Liver (tissue), 3 donors: ENCODE data around the gene CRACR2A.

Experiments used
- CTCF ChIP-seq: fragments of 150-350 bp; IDR thresholded peaks from 2 replicates; pipeline ENCODE4 v1.5.1; 2017; ENCODE audit warnings: improper control_type of control experiment, low read depth, low read length; ENCODE audit not compliant: missing input control
- EGR1 ChIP-seq, 2 donors: IDR thresholded peaks; 2 replicates each; pipeline ENCODE4 v1.6.1; 2016 to 2018; ENCODE audit warnings: antibody characterized with exemption in 2 of 2, low read depth in 2 of 2
- HNF4A ChIP-seq, 2 donors: conservative IDR thresholded peaks; 2 replicates each; pipeline ENCODE4 v1.6.1; 2016; ENCODE audit warnings: antibody characterized with exemption in 2 of 2, mild to moderate bottlenecking in 2 of 2
- HNF4G ChIP-seq: IDR thresholded peaks from 2 replicates; pipeline ENCODE4 v1.6.1; 2016; ENCODE audit warnings: antibody characterized with exemption
- JUND ChIP-seq, 2 donors: IDR thresholded peaks; 2 replicates each; pipeline ENCODE4 v1.6.1; 2016; ENCODE audit warnings: antibody characterized with exemption in 2 of 2
- MAX ChIP-seq: IDR thresholded peaks from 2 replicates; pipeline ENCODE4 v1.6.1; 2016; ENCODE audit warnings: antibody characterized with exemption
- NR2F2 ChIP-seq: IDR thresholded peaks from 2 replicates; pipeline ENCODE4 v1.6.1; 2016; ENCODE audit warnings: antibody characterized with exemption
- RAD21 ChIP-seq, 2 donors: IDR thresholded peaks; 2 replicates each; pipeline ENCODE4 v1.6.1; 2016; ENCODE audit warnings: antibody characterized with exemption in 2 of 2, mild to moderate bottlenecking in 2 of 2
- REST ChIP-seq: IDR thresholded peaks from 2 replicates; pipeline ENCODE4 v1.6.1; 2016; ENCODE audit warnings: antibody characterized with exemption, mild to moderate bottlenecking
- SP1 ChIP-seq: IDR thresholded peaks from 2 replicates; pipeline ENCODE4 v1.6.1; 2018; ENCODE audit warnings: antibody characterized with exemption, mild to moderate bottlenecking
- TAF1 ChIP-seq: conservative IDR thresholded peaks from 2 replicates; pipeline ENCODE4 v1.6.1; 2016; ENCODE audit warnings: antibody characterized with exemption, mild to moderate bottlenecking
- YY1 ChIP-seq: IDR thresholded peaks from 2 replicates; pipeline ENCODE4 v1.6.1; 2016; ENCODE audit warnings: antibody characterized with exemption, mild to moderate bottlenecking
- ZBTB33 ChIP-seq: IDR thresholded peaks from 2 replicates; pipeline ENCODE4 v1.6.1; 2016; ENCODE audit warnings: antibody characterized with exemption
- donor health status: healthy.
- donor health status: healthy.

- no peak for TF ChIP-seq CTCF
- TF ChIP-seq MAX = no peak
- no peak for TF ChIP-seq RAD21 (IDR thresholded peaks at IDR 0.05)
- TF ChIP-seq REST = no peak
- TF ChIP-seq SP1 = no peak
- no peak for TF ChIP-seq YY1
- TF ChIP-seq EGR1 (IDR thresholded peaks at IDR 0.05; ENCODE audit: low read depth in 2 of 2) = no peak
- TF ChIP-seq ZBTB33 = no peak
- TF ChIP-seq NR2F2 = no peak
- TF ChIP-seq HNF4G = no peak
- no peak for TF ChIP-seq TAF1
- TF ChIP-seq HNF4A (conservative IDR thresholded peaks at IDR 0.05) = no peak
- no peak for TF ChIP-seq JUND (IDR thresholded peaks at IDR 0.05)
Observed at GRCh38 chr12:3761116-3761735, 8.3 kb upstream of the CRACR2A start.
